CD4-positive, alpha-beta T cell treated with Interleukin-1 beta for 1 hour (primary cell): ENCODE data around the gene GBGT1.
A peak's percentile ranks its signal among the peaks of the same experiment; 100 is the strongest.

ENCODE experiments used
- DNase-seq, 2 donors: peaks; one replicate each; pipeline ENCODE4 v3.0.0-alpha.2; 2020 to 2022

GBGT1 gene

GRCh38 chr9:133142684-133143622, 20.8 kb downstream of the GBGT1 start:
- peak; percentile 55 to 60 for DNase-seq

- DNase-seq: peak; percentile 85 to 91
Measured at GRCh38 chr9:133141833-133142595, 21.7 kb downstream of the GBGT1 start.

- no peak for DNase-seq
Measured at GRCh38 chr9:133140606-133141005, 23.1 kb downstream of the GBGT1 start.

GRCh38 chr9:133140174-133140505, 23.6 kb downstream of the GBGT1 start:
- no peak for DNase-seq

- DNase-seq: no peak
Measured at GRCh38 chr9:133139246-133140173, 24.2 kb downstream of the GBGT1 start.

- DNase-seq: peak in 1 of 2 donors; percentile 26
Measured at GRCh38 chr9:133137451-133138231, 26.1 kb downstream of the GBGT1 start.

GRCh38 chr9:133135146-133135745, 28.5 kb downstream of the GBGT1 start:
- peak; percentile 49 to 55 for DNase-seq

GRCh38 chr9:133134388-133135145, 29.1 kb downstream of the GBGT1 start:
- DNase-seq: peak in 1 of 2 donors; percentile 48

- DNase-seq: peak; percentile 94
Measured at GRCh38 chr9:133133681-133134387, 29.9 kb downstream of the GBGT1 start.

GRCh38 chr9:133132174-133132573, 31.5 kb downstream of the GBGT1 start:
- DNase-seq: peak in 1 of 2 donors; percentile 53

- DNase-seq: no peak
Measured at GRCh38 chr9:133131506-133131905, 32.2 kb downstream of the GBGT1 start.

- DNase-seq: peak; percentile 79 to 82
Measured at GRCh38 chr9:133130685-133131244, 32.9 kb downstream of the GBGT1 start.

- DNase-seq: peak; percentile 60 to 64
Measured at GRCh38 chr9:133129001-133129795, 34.5 kb downstream of the GBGT1 start.

- no peak for DNase-seq
Measured at GRCh38 chr9:133128152-133128551, 35.6 kb downstream of the GBGT1 start.

- DNase-seq: peak; percentile 84 to 85
Measured at GRCh38 chr9:133127340-133127981, 36.3 kb downstream of the GBGT1 start.

GRCh38 chr9:133126697-133127339, 36.9 kb downstream of the GBGT1 start:
- DNase-seq: no peak

- peak; percentile 42 to 58 for DNase-seq
Measured at GRCh38 chr9:133125941-133126696, 37.6 kb downstream of the GBGT1 start.
